Panc1 (cell line): ENCODE results near the gene MTMR12. TPM values are rescaled to one million over a fixed set of nuclear protein-coding genes. Genes with fewer than 3 reads are reported as not detected.

Source experiments
- ATAC-seq: fragments of 200-7000 bp; cut with Tn5 transposase; 2 replicates; pipeline ENCODE4 v1.9.1; 2020; ENCODE audit warnings: mild to moderate bottlenecking, moderate library complexity
- BruUV-seq: library from RNA; stranded (reverse); fragments of 400-500 nt; replicated peaks from 2 replicates; lab custom pipeline; 2021; lab: Mats Ljungman, UMichigan
- CTCF ChIA-PET: fragments of 300-600 bp; sonication (Branson Sonifier 250); formaldehyde crosslinking; loops from one replicate; lab custom pipeline; 2022; ENCODE audit warnings: antibody characterized with exemption; lab: Charles Lee
- POLR2A ChIA-PET: fragments of 300-600 bp; sonication (Branson Sonifier 250); formaldehyde crosslinking; loops from one replicate; lab custom pipeline; 2022; ENCODE audit warnings: antibody characterized with exemption; lab: Charles Lee
- DNase-seq: peaks from one replicate; pipeline ENCODE4 v3.0.0-alpha.2; 2010; ENCODE audit warnings: low read depth, low spot score
- H3K27ac ChIP-seq: 2 replicates; pipeline ENCODE4 v1.5.1; 2011; ENCODE audit warnings: mild to moderate bottlenecking, low read length, inconsistent platforms
- H3K27me3 ChIP-seq: fragments of 200-500 bp; sonication (Bioruptor generic); 2 replicates; pipeline ENCODE4 v1.6.0; 2014; ENCODE audit warnings: low read length, inconsistent platforms; ENCODE audit not compliant: control insufficient read depth, insufficient read depth
- H3K36me3 ChIP-seq: fragments of 200-500 bp; sonication (Bioruptor generic); 2 replicates; pipeline ENCODE4 v1.5.1; 2014; ENCODE audit warnings: inconsistent platforms, mild to moderate bottlenecking, low read length, moderate library complexity; ENCODE audit not compliant: control insufficient read depth, insufficient read depth
- H3K4me1 ChIP-seq: 2 replicates; pipeline ENCODE4 v1.5.1; 2011; ENCODE audit warnings: inconsistent platforms, mild to moderate bottlenecking, low read length, moderate library complexity; ENCODE audit not compliant: control insufficient read depth, insufficient read depth
- H3K4me3 ChIP-seq, 2 experiments: 2 replicates each; pipeline ENCODE4 v1.5.1; 2011 to 2012; ENCODE audit warnings: low read depth in 2 of 2, low read length in 2 of 2, mild to moderate bottlenecking in 2 of 2, inconsistent platforms in 1 of 2, moderate library complexity in 1 of 2
- H3K9me3 ChIP-seq: fragments of 200-500 bp; sonication (Bioruptor generic); 2 replicates; pipeline ENCODE4 v1.5.1; 2014; ENCODE audit warnings: low read depth, mild to moderate bottlenecking, inconsistent platforms, low read length, moderate library complexity; ENCODE audit not compliant: control insufficient read depth, insufficient read depth
- CTCF ChIP-seq: fragments of 450-650 bp; IDR thresholded peaks from 2 replicates; pipeline ENCODE4 v1.5.1; 2017; ENCODE audit warnings: mild to moderate bottlenecking
- POLR2AphosphoS5 ChIP-seq: IDR thresholded peaks from 2 replicates; pipeline ENCODE4 v1.6.1; 2012; ENCODE audit warnings: mild to moderate bottlenecking, low read depth, low read length, moderate library complexity
- REST ChIP-seq, 2 experiments: IDR thresholded peaks; 2 replicates each; pipeline ENCODE4 v1.6.1; 2011 to 2012; ENCODE audit warnings: low read depth in 2 of 2, control low read depth in 1 of 2, low read length in 1 of 2, mild to moderate bottlenecking in 1 of 2, moderate library complexity in 1 of 2; ENCODE audit not compliant: insufficient read depth in 1 of 2
- SIN3A ChIP-seq: IDR thresholded peaks from 2 replicates; pipeline ENCODE4 v1.6.1; 2012; ENCODE audit warnings: low read depth, mild to moderate bottlenecking, low read length, moderate library complexity, borderline replicate concordance; ENCODE audit not compliant: insufficient read depth
- TCF7L2 ChIP-seq: IDR thresholded peaks from 2 replicates; pipeline ENCODE4 v1.6.1; 2011; ENCODE audit warnings: mild to moderate bottlenecking, low read depth, low read length, inconsistent platforms
- in situ Hi-C: cut with HindIII; loops from 2 replicates; pipeline ENCODE4 v1.10.0; 2016; ENCODE audit warnings: low sequenced_read_pairs, low pct_unique_long_range_greater_than_20kb
- intact Hi-C: fragments of 100-400 bp; cut with micrococcal nuclease; formaldehyde crosslinking; loops from one replicate; pipeline ENCODE4 v1.10.0; 2022; ENCODE audit not compliant: unreplicated experiment
- total RNA-seq: library from RNA; stranded (reverse); gene quantifications from one replicate; pipeline ENCODE4 v1.2.1, GENCODE V29; 2021; ENCODE audit not compliant: unreplicated experiment

Gene MTMR12
- total RNA-seq, 1 experiment from 2014 or later = 42.4 TPM

DNA sequence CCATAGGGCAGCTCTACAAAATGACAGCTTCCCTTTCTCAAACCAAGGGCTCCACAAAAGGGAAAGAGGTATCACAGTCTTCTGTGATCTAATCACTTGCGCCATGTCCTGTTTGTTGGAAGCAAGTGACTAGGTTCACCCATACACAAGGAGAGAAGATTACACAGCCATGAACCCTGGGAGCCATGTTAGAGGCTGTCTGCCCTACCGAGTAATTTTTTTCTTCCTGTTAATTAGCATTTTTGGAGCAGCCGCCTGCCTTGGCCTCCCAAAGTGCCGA is 105.4 kb downstream of the MTMR12 start:
- in situ Hi-C loops (no loop called here), intact Hi-C loops (no loop called here)
- no TSS peak for BruUV-seq
- Histone ChIP-seq H3K9me3 (no peaks in the 10 kb centered on the region), H3K4me3 (no peak overlapping the region), H3K27ac (no peak overlapping the region), H3K27me3 (no peaks in the 10 kb centered on the region), H3K4me1 (no peaks in the 10 kb centered on the region), H3K36me3 (no peaks in the 10 kb centered on the region)
- POLR2A ChIA-PET = no interaction called here
- CTCF ChIA-PET = no interaction called here
- no peak for TF ChIP-seq TCF7L2
- no peak for TF ChIP-seq POLR2AphosphoS5
- no peak for TF ChIP-seq REST (IDR thresholded peaks at IDR 0.05; ENCODE audit: insufficient read depth in 1 of 2, low read depth in 2 of 2, low read length in 1 of 2)
- no peak for TF ChIP-seq CTCF
- TF ChIP-seq SIN3A = no peak
- DNase-seq (no peak), ATAC-seq (no peak)

GRCh38 chr5:32206509-32207354 is 106.0 kb downstream of the MTMR12 start:
- Histone ChIP-seq H3K9me3 (no peaks in the 10 kb centered on the region), H3K27me3 (no peaks in the 10 kb centered on the region), H3K27ac (no peak overlapping the region), H3K4me1 (no peaks in the 10 kb centered on the region), H3K4me3 (no peak overlapping the region), H3K36me3 (no peaks in the 10 kb centered on the region)
- in situ Hi-C loops = no loop called here
- ChIA-PET CTCF (no interaction called here), POLR2A (no interaction called here)
- ATAC-seq (no peak), DNase-seq (no peak)
- no peak for TF ChIP-seq SIN3A
- BruUV-seq = no TSS peak
- intact Hi-C loops = no loop called here

DNA sequence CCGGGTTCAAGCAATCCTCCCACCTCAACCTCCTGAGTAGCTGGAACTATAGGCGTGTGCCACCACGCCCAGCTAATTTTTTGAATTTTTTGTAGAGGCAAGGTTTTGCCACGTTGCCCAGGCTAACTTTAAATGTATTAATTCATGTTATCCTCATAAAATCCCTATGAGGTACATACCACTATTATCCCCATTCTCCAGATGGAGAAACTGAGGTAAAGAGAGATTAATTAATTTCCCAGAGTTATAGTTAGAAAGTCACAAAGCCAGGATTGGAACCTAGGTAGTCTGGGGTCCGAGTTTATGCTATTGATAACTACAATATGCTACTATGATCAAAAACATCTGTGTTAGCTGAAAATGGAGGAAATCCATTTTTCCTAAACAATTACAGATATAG is 106.7 kb downstream of the MTMR12 start:
- H3K27me3 ChIP-seq = no peaks in the 10 kb centered on the region
- DNase-seq (no peak), ATAC-seq (no peak)
- ChIA-PET POLR2A (no interaction called here), CTCF (no interaction called here)
- no TSS peak for BruUV-seq
- H3K4me3 ChIP-seq = no peak overlapping the region
- no peak overlapping the region for H3K27ac ChIP-seq
- no peaks in the 10 kb centered on the region for H3K9me3 ChIP-seq
- no peaks in the 10 kb centered on the region for H3K36me3 ChIP-seq
- intact Hi-C loops = no loop called here
- no peaks in the 10 kb centered on the region for H3K4me1 ChIP-seq
- no peak for TF ChIP-seq TCF7L2
- in situ Hi-C loops = no loop called here
